Measurements from ENCODE around the gene FPR2.

- TF ChIP-seq ZFP1 (CRISPR knock-in tag; IDR thresholded peaks at IDR 0.05) (no peak), SREBF1 (IDR thresholded peaks at IDR 0.05; ENCODE audit: borderline replicate concordance, low read depth, low read length) (no peak), CTCF (IDR thresholded peaks at IDR 0.05 in 2 of 3, conservative IDR thresholded peaks at IDR 0.05 in 1 of 3; ENCODE audit: insufficient read depth in 2 of 3, low read depth in 1 of 3, low read length in 3 of 3) (no peak), U2AF1 (optimal IDR thresholded peaks at IDR 0.05; ENCODE audit: low read depth, low read length) (no peak), SRSF1 (IDR thresholded peaks at IDR 0.05; ENCODE audit: low read depth, low read length) (no peak), SMARCC2 (IDR thresholded peaks at IDR 0.05; ENCODE audit: low read depth) (no peak), ZNF212 (CRISPR knock-in tag; IDR thresholded peaks at IDR 0.05) (no peak), KDM2B (CRISPR knock-in tag; IDR thresholded peaks at IDR 0.05) (no peak), IFI16 (CRISPR knock-in tag; IDR thresholded peaks at IDR 0.05) (no peak)
- TF ChIP-seq, protein P1, sequence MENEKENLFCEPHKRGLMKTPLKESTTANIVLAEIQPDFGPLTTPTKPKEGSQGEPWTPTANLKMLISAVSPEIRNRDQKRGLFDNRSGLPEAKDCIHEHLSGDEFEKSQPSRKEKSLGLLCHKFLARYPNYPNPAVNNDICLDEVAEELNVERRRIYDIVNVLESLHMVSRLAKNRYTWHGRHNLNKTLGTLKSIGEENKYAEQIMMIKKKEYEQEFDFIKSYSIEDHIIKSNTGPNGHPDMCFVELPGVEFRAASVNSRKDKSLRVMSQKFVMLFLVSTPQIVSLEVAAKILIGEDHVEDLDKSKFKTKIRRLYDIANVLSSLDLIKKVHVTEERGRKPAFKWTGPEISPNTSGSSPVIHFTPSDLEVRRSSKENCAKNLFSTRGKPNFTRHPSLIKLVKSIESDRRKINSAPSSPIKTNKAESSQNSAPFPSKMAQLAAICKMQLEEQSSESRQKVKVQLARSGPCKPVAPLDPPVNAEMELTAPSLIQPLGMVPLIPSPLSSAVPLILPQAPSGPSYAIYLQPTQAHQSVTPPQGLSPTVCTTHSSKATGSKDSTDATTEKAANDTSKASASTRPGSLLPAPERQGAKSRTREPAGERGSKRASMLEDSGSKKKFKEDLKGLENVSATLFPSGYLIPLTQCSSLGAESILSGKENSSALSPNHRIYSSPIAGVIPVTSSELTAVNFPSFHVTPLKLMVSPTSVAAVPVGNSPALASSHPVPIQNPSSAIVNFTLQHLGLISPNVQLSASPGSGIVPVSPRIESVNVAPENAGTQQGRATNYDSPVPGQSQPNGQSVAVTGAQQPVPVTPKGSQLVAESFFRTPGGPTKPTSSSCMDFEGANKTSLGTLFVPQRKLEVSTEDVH (IDR thresholded peaks at IDR 0.05; ENCODE audit: low read depth, partially characterized antibody), result no peak
These were observed 21.0 kb downstream of the FPR2 start for GRCh38 chr19:51781999-51782398.

Measured in K562 (cell line).